ENCODE data around the gene ANKLE1.
"Not testable (repeated sequence)": the region's sequence is repeated elsewhere in the genome, so short reads cannot be mapped to it uniquely, and the experiment has no call there.

Gene ANKLE1

GRCh38 chr19:17285415-17286135 lies 3.9 kb downstream of the ANKLE1 start:
- no peak for FAIRE-seq

DNA sequence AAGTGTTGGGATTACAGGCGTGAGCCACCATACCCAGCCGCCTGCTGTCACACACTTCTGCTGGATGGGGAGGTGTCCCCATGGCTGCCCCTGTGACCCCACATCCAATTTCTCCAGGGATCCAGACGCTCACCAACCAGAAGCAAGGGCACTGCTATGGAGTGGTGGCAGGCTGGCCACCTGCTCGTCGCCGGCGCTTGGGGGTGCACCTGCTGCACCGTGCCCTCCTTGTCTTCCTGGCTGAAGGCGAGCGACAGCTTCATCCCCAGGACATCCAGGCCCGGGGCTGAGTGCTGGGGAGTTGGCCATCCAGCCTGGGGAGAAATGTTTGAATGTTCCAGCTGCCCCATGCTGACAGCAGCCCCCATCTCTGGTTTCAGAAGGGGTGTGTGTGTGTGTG lies 4.6 kb downstream of the ANKLE1 start:
- FAIRE-seq: no peak

DNA sequence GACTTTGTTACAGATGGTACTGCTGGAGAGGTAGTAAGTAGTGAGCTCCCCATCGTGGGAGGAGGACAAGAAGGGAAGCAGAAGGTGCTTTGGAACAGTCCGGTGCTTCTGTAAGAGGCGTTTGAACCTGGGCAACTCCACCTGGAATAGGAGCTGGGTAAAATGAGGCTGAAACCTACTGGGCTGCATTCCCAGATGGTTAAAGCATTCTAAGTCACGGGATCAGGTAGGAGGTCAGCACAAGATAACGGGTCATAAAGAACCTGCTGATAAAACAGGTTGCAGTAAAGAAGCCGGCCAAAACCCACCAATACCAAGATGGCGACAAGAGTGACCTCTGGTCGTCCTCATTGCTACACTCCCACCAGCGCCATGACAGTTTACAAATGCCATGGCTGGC lies 5.1 kb downstream of the ANKLE1 start:
- no peak for FAIRE-seq

DNA sequence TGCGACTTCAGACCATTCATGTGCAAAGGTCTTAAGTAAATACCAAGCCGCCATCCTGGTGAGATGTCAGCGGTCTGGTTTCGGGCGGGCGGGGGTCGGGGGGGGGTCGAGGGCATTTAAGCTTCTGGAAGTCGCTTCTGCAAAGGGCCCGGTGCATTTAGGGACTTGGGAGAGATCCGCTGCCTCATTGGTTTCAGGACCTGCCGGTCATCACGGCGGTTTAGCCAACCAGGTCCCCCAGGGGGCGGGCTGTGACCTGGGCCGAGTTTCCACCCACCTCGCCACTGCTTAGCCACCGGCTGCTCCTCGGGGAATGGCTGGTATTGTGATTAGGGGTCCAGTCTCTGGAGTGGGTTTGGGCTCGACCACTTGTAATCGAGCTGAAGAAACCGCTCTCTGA lies 7.8 kb downstream of the ANKLE1 start:
- no peak for FAIRE-seq

DNA sequence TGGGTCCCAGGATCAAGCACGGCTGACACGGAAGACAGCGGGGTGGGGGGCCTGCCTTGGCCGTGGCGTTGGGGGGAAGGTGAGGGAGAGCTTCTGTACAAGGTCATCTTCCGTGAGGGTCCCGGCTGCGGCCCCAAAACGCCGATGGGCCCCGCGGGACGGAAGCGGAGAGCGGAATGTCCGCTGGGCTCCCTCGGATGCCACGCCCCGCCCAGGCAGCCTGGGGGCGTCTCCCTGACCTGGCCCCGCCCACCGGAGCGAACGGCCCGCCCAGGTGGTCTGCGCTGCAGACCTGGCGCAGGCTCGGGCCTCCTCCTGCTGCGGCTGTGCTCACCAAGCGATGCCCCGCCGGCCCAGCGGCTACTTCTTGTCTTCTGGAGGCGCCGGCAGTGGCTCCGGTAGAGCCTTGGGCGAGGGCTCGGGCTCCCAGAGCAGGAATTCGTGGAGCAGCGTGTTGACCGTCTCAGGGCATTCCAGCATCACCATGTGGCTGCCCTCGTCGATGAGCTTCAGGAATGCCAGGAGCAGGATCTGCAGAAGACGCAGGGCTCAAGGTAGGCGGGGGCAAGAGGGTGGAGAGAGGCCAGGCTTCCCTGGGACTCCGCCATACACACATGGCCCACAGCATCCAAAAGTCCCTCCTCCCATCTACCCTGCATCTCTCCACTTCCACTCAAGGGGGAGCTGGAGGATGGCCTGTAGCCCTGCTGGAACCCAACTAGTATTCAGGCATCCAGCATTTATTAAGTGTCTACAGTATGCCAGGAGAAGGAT lies 10.8 kb downstream of the ANKLE1 start:
- peak; percentile 86 for FAIRE-seq

GRCh38 chr19:17293605-17294004 lies 11.9 kb downstream of the ANKLE1 start:
- no peak for FAIRE-seq

DNA sequence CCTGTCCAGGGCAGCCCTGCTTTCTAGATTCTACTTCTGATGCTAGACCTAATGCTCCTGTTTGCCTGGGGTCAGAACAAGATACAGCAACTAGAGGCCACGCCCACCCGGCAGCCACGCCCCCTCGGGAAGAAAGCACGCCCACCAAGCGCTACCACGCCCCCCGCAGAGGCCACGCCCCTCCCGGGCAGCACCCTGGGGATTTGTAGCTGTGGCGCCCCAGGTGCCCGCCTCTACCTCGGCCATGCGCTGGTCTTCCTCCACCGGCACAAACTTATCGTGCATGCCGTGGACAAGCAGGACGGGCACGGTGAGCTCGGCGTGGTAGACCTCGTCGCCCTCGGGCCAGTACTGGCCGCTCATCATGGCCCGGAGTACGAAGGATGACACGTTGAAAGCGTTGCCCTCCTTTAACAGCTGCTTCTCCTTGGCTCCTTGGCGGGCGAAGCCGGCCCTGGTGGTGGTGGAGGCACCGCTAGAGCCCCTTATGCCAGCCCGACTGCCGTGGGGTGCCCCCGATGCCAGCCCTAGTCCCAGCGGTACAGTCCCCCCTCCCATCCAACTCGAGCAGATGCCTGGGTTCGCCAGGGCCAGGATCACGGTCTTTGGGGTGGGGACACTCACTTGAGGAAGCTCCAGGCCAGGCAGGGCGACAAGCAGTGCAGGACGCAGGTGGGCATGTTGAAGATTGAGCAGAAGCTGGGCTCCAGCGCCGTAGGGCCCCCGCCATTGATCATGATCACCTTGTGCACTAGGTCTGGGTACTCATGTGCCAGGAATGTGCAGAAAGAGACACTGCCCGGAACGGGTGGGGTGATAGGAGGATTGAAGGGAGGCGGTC lies 12.6 kb downstream of the ANKLE1 start:
- no peak for FAIRE-seq

DNA sequence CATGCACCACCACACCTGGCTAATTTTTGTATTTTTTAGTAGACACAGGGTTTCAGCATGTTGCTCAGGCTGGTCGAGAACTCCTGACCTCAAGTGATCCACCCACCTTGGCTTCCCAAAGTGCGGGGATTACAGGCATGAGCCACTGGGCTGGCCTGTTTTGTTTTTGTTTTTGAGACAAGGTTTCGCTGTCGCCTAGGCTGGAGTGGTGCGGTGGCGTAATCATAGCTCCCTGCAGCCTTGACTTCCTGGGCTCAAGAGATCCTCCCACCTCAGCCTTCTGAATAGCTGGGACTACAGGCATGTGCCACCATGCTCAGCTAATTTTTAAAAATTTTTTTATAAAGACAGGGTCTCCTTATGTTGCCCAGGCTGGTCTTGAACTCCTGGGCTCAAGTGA lies 13.8 kb downstream of the ANKLE1 start:
- not testable (repeated sequence) for FAIRE-seq

DNA sequence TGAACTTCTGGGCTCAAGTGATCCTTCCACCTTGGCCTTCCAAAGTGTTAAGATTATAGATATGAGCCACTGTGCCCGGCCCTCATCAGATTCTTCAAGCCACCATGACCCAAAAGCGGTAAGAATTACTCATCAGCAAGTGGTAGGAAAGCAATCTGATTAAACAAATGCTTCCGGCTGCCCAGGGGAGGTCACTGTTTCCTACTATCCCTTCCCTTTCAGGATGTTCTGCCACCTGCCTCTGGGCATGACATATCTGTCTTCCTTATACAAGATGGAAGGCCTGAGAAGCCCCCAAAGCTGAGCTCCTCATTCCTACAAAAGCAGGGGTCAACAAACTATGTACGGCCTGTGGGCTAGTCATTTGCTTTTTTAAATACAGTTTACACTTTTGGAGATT lies 14.6 kb downstream of the ANKLE1 start:
- FAIRE-seq: no peak

GRCh38 chr19:17296976-17297375 lies 15.3 kb downstream of the ANKLE1 start:
- FAIRE-seq: no peak

DNA sequence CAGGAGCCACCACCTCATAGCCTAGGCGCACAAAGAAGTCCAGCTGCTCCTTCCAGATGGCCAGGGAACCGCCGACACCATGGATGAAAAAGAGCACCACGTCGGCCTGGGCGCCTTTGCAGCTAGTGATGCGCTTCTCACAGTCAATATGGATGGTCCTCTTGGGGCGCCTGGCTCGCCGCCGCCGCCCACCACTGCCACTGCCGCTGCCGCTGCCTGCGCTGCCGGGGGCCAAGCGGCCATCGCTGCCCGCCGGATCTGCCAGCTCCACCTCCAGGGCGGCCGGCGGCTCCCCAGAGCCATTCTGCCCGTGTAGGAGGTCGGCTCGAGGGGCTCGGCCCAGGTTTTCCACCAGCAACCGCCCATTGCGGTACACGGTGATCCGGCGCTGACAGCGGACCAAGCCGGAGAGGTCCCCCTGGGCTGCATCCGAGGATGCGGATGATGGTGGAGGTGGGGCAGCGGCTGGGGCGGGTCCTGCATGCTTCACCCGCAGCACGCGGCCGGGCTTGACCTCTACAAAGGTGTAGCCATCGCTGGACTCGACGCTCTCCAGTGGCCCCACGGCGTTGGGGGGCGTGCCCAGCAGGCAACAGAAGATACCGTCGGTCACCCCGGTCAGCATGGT lies 19.4 kb downstream of the ANKLE1 start:
- FAIRE-seq: no peak

DNA sequence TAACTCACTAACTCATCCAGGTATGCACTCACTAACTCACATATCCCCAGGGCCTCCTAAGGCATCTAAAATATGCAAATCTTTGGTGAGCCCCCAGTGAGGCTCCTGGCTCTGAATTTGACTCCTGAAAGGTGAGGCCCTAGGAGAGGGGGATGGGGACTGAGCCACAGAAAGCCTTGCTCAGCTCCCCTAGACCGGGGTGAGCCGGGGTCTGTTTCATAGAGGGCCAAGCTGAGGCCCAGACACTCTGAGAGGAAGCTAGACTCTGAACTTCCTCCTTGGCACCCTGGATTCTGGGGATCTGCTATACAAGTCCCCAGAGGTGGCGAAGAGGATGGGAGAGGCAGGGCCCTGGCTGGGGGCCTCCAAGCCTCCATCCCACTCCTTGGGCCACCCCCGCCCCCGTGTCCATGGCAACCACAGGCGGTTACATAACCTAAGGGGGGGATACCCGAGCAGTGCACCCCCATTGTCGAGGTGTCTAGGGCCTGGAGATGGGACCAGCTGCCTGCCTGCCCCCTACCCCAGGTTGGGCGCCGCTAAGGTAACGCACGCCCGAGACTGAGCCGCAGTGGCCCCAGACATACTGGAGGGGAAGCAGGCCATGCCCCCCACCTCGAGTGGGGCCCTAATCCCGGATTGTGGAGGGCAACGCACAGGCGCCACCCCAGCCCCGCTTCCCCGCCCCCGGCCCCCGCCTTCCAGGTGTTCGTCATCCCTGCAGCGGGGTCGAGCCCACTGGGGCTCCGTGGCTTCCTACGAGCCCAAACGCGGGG lies 20.9 kb downstream of the ANKLE1 start:
- FAIRE-seq: no peak

- no peak for FAIRE-seq
These were observed 21.7 kb downstream of the ANKLE1 start, which contains the start of gene ABHD8 for GRCh38 chr19:17303167-17303939. Gene ABHD8, minus strand, starts transcription at chr19:17303425. Its CDS starts 1,809 bp downstream, at chr19:17301616.

- FAIRE-seq: no peak
These were observed 22.2 kb downstream of the ANKLE1 start for GRCh38 chr19:17303940-17304267.

DNA sequence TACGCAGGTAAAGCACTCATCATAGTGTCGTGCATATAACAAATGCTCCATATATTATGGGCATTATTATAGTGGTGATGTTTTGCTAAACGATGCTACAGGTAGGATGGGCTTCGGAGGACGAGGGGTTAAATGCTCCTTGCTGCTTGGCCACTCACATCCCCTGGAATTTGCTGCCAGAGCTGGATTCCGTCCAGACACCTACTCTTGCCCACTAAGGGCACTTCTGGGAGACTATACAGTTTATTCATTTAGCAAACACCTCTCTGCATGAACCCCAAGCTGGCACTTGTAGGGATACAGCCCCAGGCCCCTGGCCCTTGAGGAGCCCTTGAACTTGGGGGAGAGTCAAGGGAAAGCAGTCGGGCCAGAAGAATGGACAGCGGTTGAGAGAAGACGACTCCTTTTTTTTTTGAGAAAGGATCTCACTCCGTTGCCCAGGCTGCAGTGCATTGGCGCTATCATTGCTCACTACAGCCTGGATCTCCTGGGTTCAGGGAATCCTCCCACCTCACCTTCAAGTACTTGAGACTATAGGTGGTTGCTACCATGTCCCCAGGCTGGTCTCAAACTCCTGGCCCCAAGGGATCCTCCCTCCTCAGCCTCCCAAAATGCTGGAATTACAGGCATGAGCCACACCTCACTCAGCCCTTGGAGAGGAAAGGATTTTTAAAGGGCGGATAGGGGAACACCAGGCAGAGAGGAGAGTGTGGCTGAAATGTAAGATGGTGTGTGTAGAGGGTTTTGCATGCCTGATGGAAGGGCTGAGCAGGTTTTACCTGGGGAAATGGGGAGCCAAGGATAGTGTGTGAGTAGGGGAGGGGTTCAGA lies 22.9 kb downstream of the ANKLE1 start:
- no peak for FAIRE-seq

- FAIRE-seq: no peak
These were observed 23.5 kb downstream of the ANKLE1 start for GRCh38 chr19:17305216-17305516.

DNA sequence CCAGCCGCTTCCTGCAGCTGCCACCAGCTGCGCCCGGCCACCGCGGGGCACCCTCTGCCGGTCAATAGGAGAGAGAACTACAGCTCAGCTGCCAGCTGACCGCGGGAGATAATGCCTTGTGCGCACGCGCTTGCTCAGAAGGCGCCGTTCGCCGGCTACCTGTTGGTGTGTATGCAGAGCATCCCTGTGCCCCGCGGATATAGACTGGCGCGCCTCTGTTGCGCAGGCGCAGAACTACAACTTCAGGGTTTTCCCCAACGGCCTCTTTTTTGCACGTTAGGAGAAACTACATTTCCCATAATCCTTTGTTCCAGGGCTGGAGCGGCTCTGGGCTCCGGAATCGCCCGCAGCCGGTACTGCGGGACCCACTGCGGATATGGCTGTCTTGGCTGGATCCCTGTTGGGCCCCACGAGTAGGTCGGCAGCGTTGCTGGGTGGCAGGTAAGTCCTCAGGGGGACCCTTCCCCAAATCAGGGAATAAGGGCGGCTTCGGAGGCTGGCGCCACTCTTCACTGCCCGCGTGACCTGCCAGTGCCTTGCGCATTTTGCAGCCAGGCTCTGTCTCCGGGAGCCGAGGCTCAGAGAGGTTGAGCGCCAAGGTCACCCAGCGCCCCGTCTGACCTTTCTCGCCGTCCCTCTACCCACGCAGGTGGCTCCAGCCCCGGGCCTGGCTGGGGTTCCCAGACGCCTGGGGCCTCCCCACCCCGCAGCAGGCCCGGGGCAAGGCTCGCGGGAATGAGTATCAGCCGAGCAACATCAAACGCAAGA lies 24.0 kb downstream of the ANKLE1 start, which contains the start of gene MRPL34:
TSS of gene MRPL34 (plus strand) at position 356 of the 768 bp plus-strand sequence. CDS start at position 377, 21 bp downstream.
- peak; percentile 94 for FAIRE-seq

- no peak for FAIRE-seq
These were observed 24.6 kb downstream of the ANKLE1 start for GRCh38 chr19:17306285-17306714.

- FAIRE-seq: no peak
These were observed 26.2 kb downstream of the ANKLE1 start for GRCh38 chr19:17307876-17308377.
